Mammary epithelial cell (primary cell): ENCODE data around the gene MRGPRX2.

Experiments
- EZH2 ChIP-seq: IDR thresholded peaks from 2 replicates; pipeline ENCODE4 v1.6.1; 2012; ENCODE audit warnings: low read length, inconsistent platforms, borderline replicate concordance
- TF ChIP-seq, protein P1 (sequence below), 2 donors: IDR thresholded peaks in 1 of 2; conservative IDR thresholded peaks in 1 of 2; 2 replicates each; pipeline ENCODE4 v1.5.1; 2011 to 2012; ENCODE audit warnings: inconsistent platforms in 2 of 2, low read length in 2 of 2, mild to moderate bottlenecking in 2 of 2, control low read depth in 1 of 2, low read depth in 1 of 2; ENCODE audit not compliant: insufficient read depth in 1 of 2; ENCODE audit errors: extremely low read depth in 1 of 2

DNA sequence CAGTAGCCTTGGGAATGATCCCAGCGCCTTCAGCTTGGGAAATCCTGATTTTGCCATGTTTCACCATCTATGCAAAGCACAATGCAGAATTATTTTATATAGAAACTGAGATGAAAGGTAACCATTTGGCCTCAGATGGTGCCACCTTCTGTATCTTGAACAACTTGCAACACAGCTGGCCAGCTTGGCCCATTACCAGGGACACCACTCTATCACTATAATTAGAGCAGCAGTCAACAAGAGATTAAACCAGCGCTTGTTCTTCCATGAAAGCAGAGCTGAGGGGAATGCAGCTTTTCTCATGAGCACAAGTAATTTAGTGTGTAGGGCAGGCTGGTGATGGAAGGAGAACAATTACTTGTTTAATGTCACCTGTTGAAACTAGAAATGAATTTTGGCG is 49.8 kb upstream of the MRGPRX2 start:
- TF ChIP-seq, protein P1, sequence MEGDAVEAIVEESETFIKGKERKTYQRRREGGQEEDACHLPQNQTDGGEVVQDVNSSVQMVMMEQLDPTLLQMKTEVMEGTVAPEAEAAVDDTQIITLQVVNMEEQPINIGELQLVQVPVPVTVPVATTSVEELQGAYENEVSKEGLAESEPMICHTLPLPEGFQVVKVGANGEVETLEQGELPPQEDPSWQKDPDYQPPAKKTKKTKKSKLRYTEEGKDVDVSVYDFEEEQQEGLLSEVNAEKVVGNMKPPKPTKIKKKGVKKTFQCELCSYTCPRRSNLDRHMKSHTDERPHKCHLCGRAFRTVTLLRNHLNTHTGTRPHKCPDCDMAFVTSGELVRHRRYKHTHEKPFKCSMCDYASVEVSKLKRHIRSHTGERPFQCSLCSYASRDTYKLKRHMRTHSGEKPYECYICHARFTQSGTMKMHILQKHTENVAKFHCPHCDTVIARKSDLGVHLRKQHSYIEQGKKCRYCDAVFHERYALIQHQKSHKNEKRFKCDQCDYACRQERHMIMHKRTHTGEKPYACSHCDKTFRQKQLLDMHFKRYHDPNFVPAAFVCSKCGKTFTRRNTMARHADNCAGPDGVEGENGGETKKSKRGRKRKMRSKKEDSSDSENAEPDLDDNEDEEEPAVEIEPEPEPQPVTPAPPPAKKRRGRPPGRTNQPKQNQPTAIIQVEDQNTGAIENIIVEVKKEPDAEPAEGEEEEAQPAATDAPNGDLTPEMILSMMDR (conservative IDR thresholded peaks at IDR 0.05 in 1 of 2, IDR thresholded peaks at IDR 0.05 in 1 of 2; ENCODE audit: extremely low read depth in 1 of 2, insufficient read depth in 1 of 2, low read depth in 1 of 2, low read length in 2 of 2) = peak in 1 of 2 donors; percentile 21
- no peak for TF ChIP-seq EZH2
